GM23248 (cell line): Measurements from ENCODE around the gene GOLGA6L24. TPM values are rescaled to one million over a fixed set of nuclear protein-coding genes. Genes with fewer than 3 reads are reported as not detected.
A peak's percentile ranks its signal among the peaks of the same experiment; 100 is the strongest.
"Not testable (repeated sequence)": the region's sequence is repeated elsewhere in the genome, so short reads cannot be mapped to it uniquely, and the experiment has no call there.

Experiments
- DNase-seq: peaks from one replicate; pipeline ENCODE4 v3.0.0-alpha.2; 2015
- H2AFZ ChIP-seq: fragments of 200-600 bp; sonication (generic); 2 replicates; pipeline ENCODE4 v1.6.1; 2016; ENCODE audit warnings: antibody characterized with exemption
- H3F3A ChIP-seq: fragments of 200-600 bp; sonication (generic); 2 replicates; pipeline ENCODE4 v1.6.1; 2016; ENCODE audit warnings: mild to moderate bottlenecking, antibody characterized with exemption, mixed run types; ENCODE audit not compliant: insufficient read depth
- H3K27ac ChIP-seq: fragments of 200-600 bp; sonication (generic); 2 replicates; pipeline ENCODE4 v1.5.1; 2016; ENCODE audit warnings: mild to moderate bottlenecking
- H3K27me3 ChIP-seq: fragments of 200-600 bp; sonication (generic); replicated peaks from 2 replicates; pipeline ENCODE4 v1.6.1; 2016; ENCODE audit warnings: mild to moderate bottlenecking; ENCODE audit not compliant: insufficient read depth
- H3K36me3 ChIP-seq: fragments of 200-600 bp; sonication (generic); 2 replicates; pipeline ENCODE4 v1.6.1; 2016; ENCODE audit warnings: low read depth, mild to moderate bottlenecking
- H3K4me1 ChIP-seq: fragments of 200-600 bp; sonication (generic); 2 replicates; pipeline ENCODE4 v1.6.1; 2016; ENCODE audit warnings: mild to moderate bottlenecking; ENCODE audit not compliant: insufficient read depth
- H3K4me2 ChIP-seq: fragments of 200-600 bp; sonication (generic); one replicate; pipeline ENCODE4 v1.6.1; 2016; ENCODE audit warnings: mild to moderate bottlenecking; ENCODE audit not compliant: unreplicated experiment
- H3K4me3 ChIP-seq: fragments of 200-600 bp; sonication (generic); 2 replicates; pipeline ENCODE4 v1.5.1; 2016; ENCODE audit warnings: mild to moderate bottlenecking
- H3K79me2 ChIP-seq: fragments of 200-600 bp; sonication (generic); 2 replicates; pipeline ENCODE4 v1.6.1; 2016; ENCODE audit warnings: mild to moderate bottlenecking; ENCODE audit not compliant: insufficient read depth
- H3K9ac ChIP-seq: fragments of 200-600 bp; sonication (generic); 2 replicates; pipeline ENCODE4 v1.6.1; 2016; ENCODE audit warnings: mild to moderate bottlenecking
- H3K9me2 ChIP-seq: fragments of 200-600 bp; sonication (generic); 2 replicates; pipeline ENCODE4 v1.6.1; 2016; ENCODE audit warnings: mixed run types, mild to moderate bottlenecking, moderate library complexity; ENCODE audit not compliant: insufficient read depth
- H3K9me3 ChIP-seq: fragments of 200-600 bp; sonication (generic); one replicate; pipeline ENCODE4 v1.6.1; 2017; ENCODE audit warnings: low read depth
- H4K20me1 ChIP-seq: fragments of 200-600 bp; sonication (generic); 2 replicates; pipeline ENCODE4 v1.6.0; 2016; ENCODE audit not compliant: insufficient read depth
- WGBS, 2 experiments: methylation state at CpG; one replicate each; pipeline ENCODE4 v1.1.6; 2015 to 2017; ENCODE audit warnings: low lambda C conversion rate in 2 of 2, low coverage in 1 of 2; ENCODE audit errors: missing lambda C conversion rate in 2 of 2; 5-methylcytosine and 5-hydroxymethylcytosine counted together
- in situ Hi-C: fragments of 300-500 bp; cut with MboI; formaldehyde crosslinking; loops from 2 replicates; pipeline ENCODE4 v1.15.0; 2020
- polyA plus RNA-seq: library from polyadenylated mRNA; unstranded; fragments of >200 nt; fragmentation: Nextera tagmentation; extraction: Ambion mirVana; gene quantifications from 2 replicates; pipeline ENCODE4 v1.2.1, GENCODE V29; 2016
- total RNA-seq: library from RNA; depleted of rRNA; stranded (reverse); fragments of >200 nt; shearing (Covaris generic); gene quantifications from 2 replicates; pipeline ENCODE4 v1.2.3, GENCODE V29; 2014

The GOLGA6L24 gene
- total and polyA plus RNA-seq, 2 experiments from 2014 or later = not detected

GRCh38 chr15:28321358-28322078, 36.4 kb downstream of the GOLGA6L24 start:
- H3K79me2 ChIP-seq = peaks cover 40% of the 10 kb centered on the region
- peak overlapping the region; percentile 78 for H3K9ac ChIP-seq
- H4K20me1 ChIP-seq, H3K27me3 ChIP-seq, H3K36me3 ChIP-seq, H3K9me2 ChIP-seq, H3F3A ChIP-seq, in situ Hi-C loops, H3K9me3 ChIP-seq, H3K4me1 ChIP-seq: not testable (repeated sequence)
- H3K27ac ChIP-seq = peak overlapping the region; percentile 43
- DNase-seq = peak; percentile 1
- WGBS, 2 experiments = 1 to 2% methylated on average over 13 to 18 of the region's 39 CpGs
- peak overlapping the region; percentile 75 for H3K4me3 ChIP-seq
- H2AFZ ChIP-seq = peak overlapping the region; percentile 69
- H3K4me2 ChIP-seq = peak overlapping the region; percentile 65

GRCh38 chr15:28319725-28320124, 38.2 kb downstream of the GOLGA6L24 start:
- H3K4me2 ChIP-seq, H2AFZ ChIP-seq, H3K9me2 ChIP-seq, H3K27me3 ChIP-seq, H4K20me1 ChIP-seq, DNase-seq, H3K27ac ChIP-seq, H3K4me1 ChIP-seq, H3K9ac ChIP-seq, H3K9me3 ChIP-seq, H3F3A ChIP-seq, H3K4me3 ChIP-seq, H3K36me3 ChIP-seq, in situ Hi-C loops: not testable (repeated sequence)
- WGBS, 2 experiments = 100% methylated on average over 1 of the region's 1 CpG
- H3K79me2 ChIP-seq = peaks cover 56% of the 10 kb centered on the region

- H3K9ac ChIP-seq, DNase-seq, H3K27me3 ChIP-seq, H3K9me3 ChIP-seq, H3K4me3 ChIP-seq, H2AFZ ChIP-seq, H3K4me1 ChIP-seq, H3K36me3 ChIP-seq, H3K9me2 ChIP-seq, H3K27ac ChIP-seq, H4K20me1 ChIP-seq, in situ Hi-C loops, H3F3A ChIP-seq, H3K4me2 ChIP-seq: not testable (repeated sequence)
- WGBS, 2 experiments = no CpG with 5 or more reads among the region's 3 CpGs
- H3K79me2 ChIP-seq = peaks cover 63% of the 10 kb centered on the region
These were observed 39.1 kb downstream of the GOLGA6L24 start for GRCh38 chr15:28318828-28319227.

- H3K27me3 ChIP-seq, H3K36me3 ChIP-seq, H4K20me1 ChIP-seq, in situ Hi-C loops, H3K9me2 ChIP-seq, H3K9me3 ChIP-seq, H3F3A ChIP-seq, H3K4me3 ChIP-seq, H3K4me1 ChIP-seq, H2AFZ ChIP-seq, H3K4me2 ChIP-seq, H3K27ac ChIP-seq, DNase-seq, H3K9ac ChIP-seq: not testable (repeated sequence)
- peaks cover 69% of the 10 kb centered on the region for H3K79me2 ChIP-seq
- WGBS, 2 experiments = 93 to 96% methylated on average over 12 to 13 of the region's 13 CpGs
These were observed 39.8 kb downstream of the GOLGA6L24 start for GRCh38 chr15:28318122-28318521.

- H3K4me2 ChIP-seq, in situ Hi-C loops, H3K4me3 ChIP-seq, H4K20me1 ChIP-seq, H3K27ac ChIP-seq, H3K4me1 ChIP-seq, H3F3A ChIP-seq, H3K9me2 ChIP-seq, H3K9me3 ChIP-seq, DNase-seq, H3K9ac ChIP-seq, H2AFZ ChIP-seq, H3K36me3 ChIP-seq, H3K27me3 ChIP-seq: not testable (repeated sequence)
- peaks cover 69% of the 10 kb centered on the region for H3K79me2 ChIP-seq
- 99% methylated on average over 7 of the region's 7 CpGs for WGBS, 2 experiments
These were observed 40.9 kb downstream of the GOLGA6L24 start for GRCh38 chr15:28316958-28317357.

GRCh38 chr15:28310454-28310853, 47.4 kb downstream of the GOLGA6L24 start:
- H3K9me3 ChIP-seq, H3K4me2 ChIP-seq, H4K20me1 ChIP-seq, H3K27ac ChIP-seq, H3F3A ChIP-seq, H3K27me3 ChIP-seq, in situ Hi-C loops, H3K4me3 ChIP-seq, H3K36me3 ChIP-seq, DNase-seq, H3K9me2 ChIP-seq, H3K4me1 ChIP-seq, H2AFZ ChIP-seq, H3K9ac ChIP-seq: not testable (repeated sequence)
- peaks cover 33% of the 10 kb centered on the region for H3K79me2 ChIP-seq
- WGBS, 2 experiments = 82 to 88% methylated on average over 6 to 11 of the region's 11 CpGs

- H3K4me2 ChIP-seq, H2AFZ ChIP-seq, H3K9me2 ChIP-seq, H3K4me1 ChIP-seq, H3K9ac ChIP-seq, H3K9me3 ChIP-seq, in situ Hi-C loops, H3F3A ChIP-seq, H4K20me1 ChIP-seq, H3K36me3 ChIP-seq, H3K4me3 ChIP-seq, H3K27me3 ChIP-seq, DNase-seq, H3K27ac ChIP-seq: not testable (repeated sequence)
- H3K79me2 ChIP-seq = peaks cover 17% of the 10 kb centered on the region
- 98 to 99% methylated on average over 5 of the region's 5 CpGs for WGBS, 2 experiments
These were observed 49.2 kb downstream of the GOLGA6L24 start for GRCh38 chr15:28308718-28309117.
